ENCODE results near the gene STK16. TPM values are rescaled to one million over a fixed set of nuclear protein-coding genes. Genes with fewer than 3 reads are reported as not detected.

Gene STK16
- total and polyA plus RNA-seq, 8 donors = 14.7 to 28.4 (median 17.1) TPM

DNA sequence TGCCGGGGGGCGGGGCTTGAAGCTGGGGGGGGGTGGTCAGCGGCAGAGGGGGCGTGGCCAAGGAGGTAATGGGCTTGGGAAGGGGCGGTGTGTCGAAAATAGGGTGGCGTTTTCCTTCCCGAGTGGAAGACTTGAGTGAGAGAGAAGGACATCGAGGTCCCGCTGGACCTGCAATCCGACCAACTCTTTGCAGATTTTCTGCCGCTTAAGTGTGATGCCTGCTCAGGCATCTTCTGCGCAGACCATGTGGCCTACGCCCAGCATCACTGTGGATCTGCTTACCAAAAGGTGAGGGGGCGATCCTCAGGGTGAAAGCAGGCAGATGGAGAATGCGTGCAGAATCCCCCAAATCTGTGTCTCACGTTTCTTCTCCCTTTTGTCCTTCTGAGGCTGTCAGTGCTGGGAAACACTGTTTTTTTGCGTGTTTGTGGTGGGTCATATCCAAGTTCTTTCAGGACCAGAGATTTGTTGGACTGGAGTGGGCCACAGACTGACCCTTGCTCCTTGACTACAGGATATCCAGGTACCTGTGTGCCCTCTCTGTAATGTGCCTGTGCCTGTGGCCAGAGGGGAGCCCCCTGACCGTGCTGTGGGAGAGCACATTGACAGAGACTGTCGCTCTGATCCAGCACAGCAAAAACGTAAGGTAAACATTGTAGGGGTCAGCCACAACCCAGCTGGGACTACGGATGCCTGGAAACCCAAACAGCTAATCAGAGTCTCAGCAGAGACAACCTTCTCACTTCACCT lies 38.0 kb upstream of the STK16 start:
- intact Hi-C loops (cut with DNase I) = no loop called here
- peaks cover 0 to 11% (median 5%) of the 10 kb centered on the region in 3 donors for H3K4me1 ChIP-seq
- DNase-seq = peak in 2 of 6 donors; percentile 21 to 44
- TF ChIP-seq, protein P1, sequence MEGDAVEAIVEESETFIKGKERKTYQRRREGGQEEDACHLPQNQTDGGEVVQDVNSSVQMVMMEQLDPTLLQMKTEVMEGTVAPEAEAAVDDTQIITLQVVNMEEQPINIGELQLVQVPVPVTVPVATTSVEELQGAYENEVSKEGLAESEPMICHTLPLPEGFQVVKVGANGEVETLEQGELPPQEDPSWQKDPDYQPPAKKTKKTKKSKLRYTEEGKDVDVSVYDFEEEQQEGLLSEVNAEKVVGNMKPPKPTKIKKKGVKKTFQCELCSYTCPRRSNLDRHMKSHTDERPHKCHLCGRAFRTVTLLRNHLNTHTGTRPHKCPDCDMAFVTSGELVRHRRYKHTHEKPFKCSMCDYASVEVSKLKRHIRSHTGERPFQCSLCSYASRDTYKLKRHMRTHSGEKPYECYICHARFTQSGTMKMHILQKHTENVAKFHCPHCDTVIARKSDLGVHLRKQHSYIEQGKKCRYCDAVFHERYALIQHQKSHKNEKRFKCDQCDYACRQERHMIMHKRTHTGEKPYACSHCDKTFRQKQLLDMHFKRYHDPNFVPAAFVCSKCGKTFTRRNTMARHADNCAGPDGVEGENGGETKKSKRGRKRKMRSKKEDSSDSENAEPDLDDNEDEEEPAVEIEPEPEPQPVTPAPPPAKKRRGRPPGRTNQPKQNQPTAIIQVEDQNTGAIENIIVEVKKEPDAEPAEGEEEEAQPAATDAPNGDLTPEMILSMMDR (IDR thresholded peaks at IDR 0.05) = no peak
- WGBS, 2 donors = 15 to 19% methylated on average over 22 of the region's 22 CpGs
- H3K36me3 ChIP-seq = no peaks in the 10 kb centered on the region
- no peaks in the 10 kb centered on the region for H3K27me3 ChIP-seq
- ATAC-seq = no peak
- H3K4me3 ChIP-seq = peak overlapping the region; percentile 42 to 73 (median 70)
- peak overlapping the region; percentile 86 to 95 (median 90) for H3K27ac ChIP-seq
- H3K9me3 ChIP-seq = no peaks in the 10 kb centered on the region
- FAIRE-seq = no peak

GRCh38 chr2:219207884-219208740 lies 37.2 kb upstream of the STK16 start:
- TF ChIP-seq, protein P1 (IDR thresholded peaks at IDR 0.05) = no peak
- Histone ChIP-seq H3K27ac (peak overlapping the region in 1 of 4 donors; percentile 12), H3K27me3 (no peaks in the 10 kb centered on the region), H3K4me1 (peaks cover 0 to 11% (median 5%) of the 10 kb centered on the region in 3 donors), H3K4me3 (no peak overlapping the region), H3K9me3 (no peaks in the 10 kb centered on the region), H3K36me3 (peaks cover 0 to 3% (median 0%) of the 10 kb centered on the region in 3 donors)
- intact Hi-C loops (cut with DNase I) = no loop called here
- FAIRE-seq (no peak), DNase-seq (peak in 2 of 6 donors; percentile 24 to 41), ATAC-seq (no peak)
- 75 to 77% methylated on average over 17 of the region's 17 CpGs for WGBS, 2 donors

GRCh38 chr2:219209236-219210195 lies 35.8 kb upstream of the STK16 start:
- TF ChIP-seq, protein P1 (IDR thresholded peaks at IDR 0.05) = no peak
- Histone ChIP-seq H3K36me3 (peaks cover 0 to 8% (median 0%) of the 10 kb centered on the region in 3 donors), H3K4me1 (peaks cover 0 to 11% (median 5%) of the 10 kb centered on the region in 3 donors), H3K27me3 (no peaks in the 10 kb centered on the region), H3K27ac (no peak overlapping the region), H3K9me3 (no peaks in the 10 kb centered on the region), H3K4me3 (no peak overlapping the region)
- DNase-seq = peak in 2 of 6 donors; percentile 11 to 55
- no peak for ATAC-seq
- intact Hi-C loops (cut with DNase I) = no loop called here
- 80 to 83% methylated on average over 15 to 18 of the region's 18 CpGs for WGBS, 2 donors
- FAIRE-seq = no peak

- WGBS, 2 donors = 93 to 95% methylated on average over 24 of the region's 24 CpGs
- H3K27ac ChIP-seq = no peak overlapping the region
- intact Hi-C loops (cut with DNase I) = no loop called here
- H3K36me3 ChIP-seq = peaks cover 0 to 8% (median 0%) of the 10 kb centered on the region in 3 donors
- no peak overlapping the region for H3K4me3 ChIP-seq
- FAIRE-seq (no peak), DNase-seq (peak in 1 of 6 donors; percentile 13), ATAC-seq (no peak)
- H3K4me1 ChIP-seq = peaks cover 0 to 11% (median 5%) of the 10 kb centered on the region in 3 donors
- TF ChIP-seq, protein P1 (IDR thresholded peaks at IDR 0.05) = no peak
- no peaks in the 10 kb centered on the region for H3K9me3 ChIP-seq
- H3K27me3 ChIP-seq = no peaks in the 10 kb centered on the region
These were observed 34.9 kb upstream of the STK16 start for GRCh38 chr2:219210196-219210885.

All from pancreas (tissue), 10 donors.